ENCODE measurements around the gene KCNAB1.

Gene KCNAB1

GRCh38 chr3:156334841-156335545 is 214.6 kb downstream of the KCNAB1 start:
- DNase-seq = no peak

- no peak for DNase-seq
Measured at GRCh38 chr3:156339491-156339890, 219.1 kb downstream of the KCNAB1 start.

GRCh38 chr3:156341332-156341731 is 221.0 kb downstream of the KCNAB1 start:
- no peak for DNase-seq

- no peak for DNase-seq
Measured at GRCh38 chr3:156341831-156342416, 221.5 kb downstream of the KCNAB1 start.

- no peak for DNase-seq
Measured at GRCh38 chr3:156344215-156344614, 223.8 kb downstream of the KCNAB1 start.

- no peak for DNase-seq
Measured at GRCh38 chr3:156349111-156349510, 228.7 kb downstream of the KCNAB1 start.

- no peak for DNase-seq
Measured at GRCh38 chr3:156349978-156350377, 229.6 kb downstream of the KCNAB1 start.

GRCh38 chr3:156350781-156351180 is 230.4 kb downstream of the KCNAB1 start:
- DNase-seq = no peak

GRCh38 chr3:156351783-156352182 is 231.4 kb downstream of the KCNAB1 start:
- DNase-seq = no peak

- no peak for DNase-seq
Measured at GRCh38 chr3:156352728-156353127, 232.3 kb downstream of the KCNAB1 start.

- no peak for DNase-seq
Measured at GRCh38 chr3:156353563-156353962, 233.2 kb downstream of the KCNAB1 start.

- DNase-seq = no peak
Measured at GRCh38 chr3:156356537-156357363, 236.4 kb downstream of the KCNAB1 start.

- no peak for DNase-seq
Measured at GRCh38 chr3:156358232-156358631, 237.9 kb downstream of the KCNAB1 start.

GRCh38 chr3:156359368-156359767 is 239.0 kb downstream of the KCNAB1 start:
- DNase-seq = no peak

GRCh38 chr3:156360083-156360482 is 239.7 kb downstream of the KCNAB1 start:
- DNase-seq = no peak

GRCh38 chr3:156360963-156361362 is 240.6 kb downstream of the KCNAB1 start:
- DNase-seq = no peak

GRCh38 chr3:156366559-156366958 is 246.2 kb downstream of the KCNAB1 start:
- DNase-seq = no peak

GRCh38 chr3:156368189-156368588 is 247.8 kb downstream of the KCNAB1 start:
- DNase-seq = no peak

GRCh38 chr3:156371701-156372100 is 251.3 kb downstream of the KCNAB1 start:
- no peak for DNase-seq

GRCh38 chr3:156373095-156373494 is 252.7 kb downstream of the KCNAB1 start:
- no peak for DNase-seq

- no peak for DNase-seq
Measured at GRCh38 chr3:156373654-156374053, 253.3 kb downstream of the KCNAB1 start.

GRCh38 chr3:156376199-156376598 is 255.8 kb downstream of the KCNAB1 start:
- no peak for DNase-seq

- no peak for DNase-seq
Measured at GRCh38 chr3:156377266-156377665, 256.9 kb downstream of the KCNAB1 start.

- no peak for DNase-seq
Measured at GRCh38 chr3:156377718-156378117, 257.3 kb downstream of the KCNAB1 start.
